Ishikawa (cell line): ENCODE results near the gene MAPK1.

Source experiments
- CEBPB ChIP-seq: IDR thresholded peaks from 2 replicates; pipeline ENCODE4 v1.6.1; 2012
- CREB1 ChIP-seq: IDR thresholded peaks from 2 replicates; pipeline ENCODE4 v1.6.1; 2012; ENCODE audit warnings: low read depth
- EGR1 ChIP-seq: IDR thresholded peaks from 2 replicates; pipeline ENCODE4 v1.6.1; 2012
- EP300 ChIP-seq: IDR thresholded peaks from 2 replicates; pipeline ENCODE4 v1.6.1; 2012; ENCODE audit warnings: borderline replicate concordance
- FOXM1 ChIP-seq: IDR thresholded peaks from 2 replicates; pipeline ENCODE4 v1.6.1; 2012; ENCODE audit warnings: low read depth, borderline replicate concordance
- MAX ChIP-seq: IDR thresholded peaks from 2 replicates; pipeline ENCODE4 v1.6.1; 2012
- NFIC ChIP-seq: IDR thresholded peaks from 2 replicates; pipeline ENCODE4 v1.6.1; 2012
- RAD21 ChIP-seq: IDR thresholded peaks from 2 replicates; pipeline ENCODE4 v1.6.1; 2012; ENCODE audit warnings: low read depth
- REST ChIP-seq: IDR thresholded peaks from 2 replicates; pipeline ENCODE4 v1.6.1; 2012; ENCODE audit warnings: low read depth, mild to moderate bottlenecking
- TAF1 ChIP-seq: IDR thresholded peaks from 2 replicates; pipeline ENCODE4 v1.6.1; 2012; ENCODE audit warnings: low read depth, mild to moderate bottlenecking
- TCF12 ChIP-seq: IDR thresholded peaks from 2 replicates; pipeline ENCODE4 v1.6.1; 2012; ENCODE audit warnings: low read depth
- TEAD4 ChIP-seq: IDR thresholded peaks from 2 replicates; pipeline ENCODE4 v1.6.1; 2012
- YY1 ChIP-seq: IDR thresholded peaks from 2 replicates; pipeline ENCODE4 v1.6.1; 2012; ENCODE audit warnings: low read depth
- ZBTB7A ChIP-seq: IDR thresholded peaks from 2 replicates; pipeline ENCODE4 v1.6.1; 2012; ENCODE audit warnings: low read depth

GRCh38 chr22:21727768-21728167, 139.7 kb downstream of the MAPK1 start:
- TF ChIP-seq TEAD4: no peak
- TF ChIP-seq FOXM1: no peak
- no peak for TF ChIP-seq MAX
- no peak for TF ChIP-seq RAD21
- no peak for TF ChIP-seq REST
- TF ChIP-seq YY1: no peak
- no peak for TF ChIP-seq NFIC
- no peak for TF ChIP-seq TAF1
- TF ChIP-seq EP300: no peak
- no peak for TF ChIP-seq CEBPB
- TF ChIP-seq CREB1: no peak
- no peak for TF ChIP-seq ZBTB7A
- no peak for TF ChIP-seq TCF12
- no peak for TF ChIP-seq EGR1
